Measurements from ENCODE around the gene RXFP1. TPM values are rescaled to one million over a fixed set of nuclear protein-coding genes. Genes with fewer than 3 reads are reported as not detected.

RXFP1 gene
- total and polyA plus RNA-seq, 8 donors = 0.15 to 1.3 TPM; not detected in 6

- no peaks in the 10 kb centered on the region for H3K9me3 ChIP-seq
- no peaks in the 10 kb centered on the region for H3K27me3 ChIP-seq
- H3K4me3 ChIP-seq = no peak overlapping the region
- WGBS, 5 donors = 31 to 50% (median 41%) methylated on average over 7 of the region's 7 CpGs
- peak in 1 of 2 donors; percentile 10 for DNase-seq
- intact Hi-C loops (cut with DNase I; ENCODE audit: low total_unique reads) = no loop called here
- no peaks in the 10 kb centered on the region for H3K36me3 ChIP-seq
- H3K4me1 ChIP-seq = no peaks in the 10 kb centered on the region
- no peak for TF ChIP-seq POLR2A (IDR thresholded peaks at IDR 0.05)
- TF ChIP-seq EP300 (IDR thresholded peaks at IDR 0.05) = no peak
- TF ChIP-seq, protein P1, sequence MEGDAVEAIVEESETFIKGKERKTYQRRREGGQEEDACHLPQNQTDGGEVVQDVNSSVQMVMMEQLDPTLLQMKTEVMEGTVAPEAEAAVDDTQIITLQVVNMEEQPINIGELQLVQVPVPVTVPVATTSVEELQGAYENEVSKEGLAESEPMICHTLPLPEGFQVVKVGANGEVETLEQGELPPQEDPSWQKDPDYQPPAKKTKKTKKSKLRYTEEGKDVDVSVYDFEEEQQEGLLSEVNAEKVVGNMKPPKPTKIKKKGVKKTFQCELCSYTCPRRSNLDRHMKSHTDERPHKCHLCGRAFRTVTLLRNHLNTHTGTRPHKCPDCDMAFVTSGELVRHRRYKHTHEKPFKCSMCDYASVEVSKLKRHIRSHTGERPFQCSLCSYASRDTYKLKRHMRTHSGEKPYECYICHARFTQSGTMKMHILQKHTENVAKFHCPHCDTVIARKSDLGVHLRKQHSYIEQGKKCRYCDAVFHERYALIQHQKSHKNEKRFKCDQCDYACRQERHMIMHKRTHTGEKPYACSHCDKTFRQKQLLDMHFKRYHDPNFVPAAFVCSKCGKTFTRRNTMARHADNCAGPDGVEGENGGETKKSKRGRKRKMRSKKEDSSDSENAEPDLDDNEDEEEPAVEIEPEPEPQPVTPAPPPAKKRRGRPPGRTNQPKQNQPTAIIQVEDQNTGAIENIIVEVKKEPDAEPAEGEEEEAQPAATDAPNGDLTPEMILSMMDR (IDR thresholded peaks at IDR 0.05) = no peak
- no peak for TF ChIP-seq POLR2AphosphoS5 (IDR thresholded peaks at IDR 0.05)
- no peak overlapping the region for H3K27ac ChIP-seq
Observed at GRCh38 chr4:158519226-158519625, 2.5 kb upstream of the RXFP1 start.

GRCh38 chr4:158523990-158524535 lies 2.4 kb downstream of the RXFP1 start:
- Histone ChIP-seq H3K27ac (peak overlapping the region in 1 of 5 donors; percentile 14), H3K27me3 (no peaks in the 10 kb centered on the region), H3K9me3 (no peaks in the 10 kb centered on the region), H3K36me3 (no peaks in the 10 kb centered on the region), H3K4me3 (no peak overlapping the region), H3K4me1 (no peaks in the 10 kb centered on the region)
- TF ChIP-seq EP300 (IDR thresholded peaks at IDR 0.05) (no peak), POLR2AphosphoS5 (IDR thresholded peaks at IDR 0.05) (no peak), POLR2A (IDR thresholded peaks at IDR 0.05) (no peak)
- TF ChIP-seq, protein P1 (IDR thresholded peaks at IDR 0.05) = no peak
- intact Hi-C loops (cut with DNase I; ENCODE audit: low total_unique reads) = no loop called here
- DNase-seq = no peak
- WGBS, 5 donors = 65 to 75% (median 68%) methylated on average over 7 of the region's 7 CpGs

- Histone ChIP-seq H3K4me3 (no peak overlapping the region), H3K36me3 (no peaks in the 10 kb centered on the region), H3K9me3 (no peaks in the 10 kb centered on the region), H3K27me3 (no peaks in the 10 kb centered on the region), H3K4me1 (no peaks in the 10 kb centered on the region), H3K27ac (no peak overlapping the region)
- intact Hi-C loops (cut with DNase I; ENCODE audit: low total_unique reads) = no loop called here
- WGBS, 5 donors = 85 to 92% (median 90%) methylated on average over 1 of the region's 1 CpG
- DNase-seq = no peak
- TF ChIP-seq, protein P1 (IDR thresholded peaks at IDR 0.05) = no peak
- TF ChIP-seq POLR2AphosphoS5 (IDR thresholded peaks at IDR 0.05) (no peak), EP300 (IDR thresholded peaks at IDR 0.05) (no peak), POLR2A (IDR thresholded peaks at IDR 0.05) (no peak)
Observed at GRCh38 chr4:158527516-158527915, 5.8 kb downstream of the RXFP1 start.

GRCh38 chr4:158529505-158529904 lies 7.8 kb downstream of the RXFP1 start:
- H3K27me3 ChIP-seq = no peaks in the 10 kb centered on the region
- intact Hi-C loops (cut with DNase I; ENCODE audit: low total_unique reads) = no loop called here
- TF ChIP-seq EP300 (IDR thresholded peaks at IDR 0.05) (no peak), POLR2AphosphoS5 (IDR thresholded peaks at IDR 0.05) (no peak), POLR2A (IDR thresholded peaks at IDR 0.05) (no peak)
- TF ChIP-seq, protein P1 (IDR thresholded peaks at IDR 0.05) = no peak
- no peak overlapping the region for H3K4me3 ChIP-seq
- no peaks in the 10 kb centered on the region for H3K4me1 ChIP-seq
- no peak overlapping the region for H3K27ac ChIP-seq
- 68 to 91% (median 79%) methylated on average over 1 of the region's 1 CpG for WGBS, 5 donors
- H3K36me3 ChIP-seq = no peaks in the 10 kb centered on the region
- H3K9me3 ChIP-seq = no peaks in the 10 kb centered on the region
- DNase-seq = no peak

All from stomach (tissue), 9 donors.